GM12878 (cell line): ENCODE measurements around the gene LTBP3. TPM values are rescaled to one million over a fixed set of nuclear protein-coding genes. Genes with fewer than 3 reads are reported as not detected.

Experiments used
- ATAC-seq: fragments of 200-7000 bp; cut with Tn5 transposase; 3 replicates; pipeline ENCODE4 v1.9.1; 2020; ENCODE audit warnings: mild to moderate bottlenecking, moderate library complexity
- BruUV-seq: library from RNA; stranded (reverse); fragments of 400-500 nt; replicated peaks from 2 replicates; lab custom pipeline; 2021; lab: Mats Ljungman, UMichigan
- CTCF ChIA-PET: fragments of 300-600 bp; sonication (Branson Sonifier 250); formaldehyde crosslinking; extraction: SDS; loops from one replicate; lab custom pipeline; 2021; ENCODE audit warnings: inconsistent platforms; lab: Yijun Ruan, JAX
- POLR2A ChIA-PET: fragments of 350-600 bp; formaldehyde crosslinking; extraction: SDS; loops from one replicate; lab custom pipeline; 2021; ENCODE audit warnings: inconsistent platforms; lab: Charles Lee
- RAD21 ChIA-PET: fragments of 300-600 bp; sonication (Branson Sonifier 250); formaldehyde crosslinking; loops from one replicate; lab custom pipeline; 2023; ENCODE audit warnings: antibody characterized with exemption; ENCODE audit not compliant: unreplicated experiment; lab: Charles Lee
- SMC1A ChIA-PET: fragments of 300-600 bp; sonication (Branson Sonifier 250); formaldehyde crosslinking; loops from one replicate; lab custom pipeline; 2023; ENCODE audit not compliant: unreplicated experiment, uncharacterized antibody; lab: Charles Lee
- DNase-seq: peaks from one replicate; pipeline ENCODE4 v3.0.0-alpha.2; 2011; ENCODE audit warnings: low read depth, low spot score
- FAIRE-seq: peaks from 3 replicates; lab custom pipeline; 2011; peaks lifted over from hg19 to GRCh38; lab: Jason Lieb, UNC
- H2AFZ ChIP-seq: 2 replicates; pipeline ENCODE4 v1.6.0; 2011; ENCODE audit warnings: low read depth, low read length, control low read depth; ENCODE audit not compliant: control insufficient read depth
- H3K27ac ChIP-seq: 2 replicates; pipeline ENCODE4 v1.5.1; 2011; ENCODE audit warnings: control low read depth; ENCODE audit not compliant: control insufficient read depth, insufficient read depth
- H3K27me3 ChIP-seq, 2 experiments: replicated peaks in 1 of 2; 2 replicates each; pipeline versions ENCODE4 v1.6.0 to v1.6.1; 2011; ENCODE audit warnings: low read length in 1 of 2; ENCODE audit not compliant: control insufficient read depth in 2 of 2, insufficient read depth in 2 of 2
- H3K36me3 ChIP-seq, 2 experiments: 2 replicates each; pipeline ENCODE4 v1.5.1; 2011; ENCODE audit warnings: low read length in 1 of 2; ENCODE audit not compliant: control insufficient read depth in 2 of 2, insufficient read depth in 2 of 2
- H3K4me1 ChIP-seq: 2 replicates; pipeline ENCODE4 v1.6.1; 2011; ENCODE audit warnings: mild to moderate bottlenecking, low read length, moderate library complexity, mixed read lengths; ENCODE audit not compliant: control insufficient read depth, insufficient read depth
- H3K4me2 ChIP-seq: 2 replicates; pipeline ENCODE4 v1.6.0; 2011; ENCODE audit warnings: control low read depth; ENCODE audit not compliant: control insufficient read depth, insufficient read depth
- H3K4me3 ChIP-seq: fragments of 200-600 bp; sonication (generic); 2 replicates; pipeline ENCODE4 v1.5.1; 2016
- H3K79me2 ChIP-seq: 2 replicates; pipeline ENCODE4 v1.6.0; 2011; ENCODE audit warnings: low read length; ENCODE audit not compliant: control insufficient read depth, insufficient read depth
- H3K9ac ChIP-seq: 2 replicates; pipeline ENCODE4 v1.8.0; 2011; ENCODE audit warnings: low read length, control low read depth, mixed read lengths; ENCODE audit not compliant: control insufficient read depth, insufficient read depth
- H3K9me3 ChIP-seq: replicated peaks from 3 replicates; pipeline ENCODE4 v1.5.1; 2011; ENCODE audit warnings: mild to moderate bottlenecking, low read length; ENCODE audit not compliant: control insufficient read depth, insufficient read depth
- H4K20me1 ChIP-seq: 2 replicates; pipeline ENCODE4 v1.6.0; 2011; ENCODE audit not compliant: control insufficient read depth, insufficient read depth
- CEBPB ChIP-seq, 2 experiments: fragments of 150-350 bp in 1 of 2; IDR thresholded peaks; 2 replicates each; pipeline ENCODE4 v1.6.1; 2012 to 2014; ENCODE audit warnings: low read depth in 2 of 2, low read length in 2 of 2, borderline replicate concordance in 1 of 2, inconsistent platforms in 1 of 2
- CHD2 ChIP-seq: IDR thresholded peaks from 2 replicates; pipeline ENCODE4 v1.6.1; 2011; ENCODE audit warnings: low read depth, low read length, improper control_type of control experiment, borderline replicate concordance
- EP300 ChIP-seq, 2 experiments: fragments of 150-350 bp in 1 of 2; IDR thresholded peaks; 2 replicates each; pipeline ENCODE4 v1.6.1; 2011 to 2012; ENCODE audit warnings: low read depth in 2 of 2, low read length in 2 of 2, borderline replicate concordance in 1 of 2, improper control_type of control experiment in 1 of 2, inconsistent platforms in 1 of 2; ENCODE audit not compliant: control insufficient read depth in 1 of 2
- ESRRA ChIP-seq: IDR thresholded peaks from 2 replicates; pipeline ENCODE4 v1.6.1; 2012; ENCODE audit warnings: mild to moderate bottlenecking, low read length, improper control_type of control experiment
- GABPA ChIP-seq: IDR thresholded peaks from 2 replicates; pipeline ENCODE4 v1.6.1; 2014; ENCODE audit warnings: antibody characterized with exemption, low read depth, mild to moderate bottlenecking, inconsistent platforms
- HCFC1 ChIP-seq: fragments of 150-350 bp; IDR thresholded peaks from 2 replicates; pipeline ENCODE4 v1.6.1; 2014; ENCODE audit warnings: low read length
- IKZF2 ChIP-seq, 2 experiments: fragments of 450-650 bp; IDR thresholded peaks; 2 replicates each; pipeline ENCODE4 v1.6.1; 2017; ENCODE audit warnings: mild to moderate bottlenecking in 2 of 2, moderate library complexity in 2 of 2
- KDM1A ChIP-seq: fragments of 200-600 bp; sonication (generic); IDR thresholded peaks from 2 replicates; pipeline ENCODE4 v1.6.1; 2016; ENCODE audit warnings: borderline replicate concordance
- NBN ChIP-seq: fragments of 450-650 bp; IDR thresholded peaks from 2 replicates; pipeline ENCODE4 v1.6.1; 2016
- NR2C2 ChIP-seq: IDR thresholded peaks from 2 replicates; pipeline ENCODE4 v1.6.1; 2011; ENCODE audit warnings: borderline replicate concordance, low read depth; ENCODE audit not compliant: control insufficient read depth, insufficient read length
- NR2F1 ChIP-seq: fragments of 450-650 bp; conservative IDR thresholded peaks from 2 replicates; pipeline ENCODE4 v1.6.1; 2017; ENCODE audit warnings: mild to moderate bottlenecking
- RAD51 ChIP-seq: fragments of 450-650 bp; IDR thresholded peaks from 2 replicates; pipeline ENCODE4 v1.6.1; 2016; ENCODE audit warnings: moderate library complexity, mild to moderate bottlenecking, inconsistent platforms
- SMAD1 ChIP-seq: fragments of 450-650 bp; IDR thresholded peaks from 2 replicates; pipeline ENCODE4 v1.6.1; 2018; ENCODE audit warnings: mild to moderate bottlenecking, low read depth; ENCODE audit not compliant: partially characterized antibody
- SREBF1 ChIP-seq: IDR thresholded peaks from 2 replicates; pipeline ENCODE4 v1.6.1; 2012; ENCODE audit warnings: mild to moderate bottlenecking, low read length
- SREBF2 ChIP-seq: IDR thresholded peaks from 2 replicates; pipeline ENCODE4 v1.6.1; 2012; ENCODE audit warnings: mild to moderate bottlenecking, low read length
- WGBS: methylation state at CpG from one replicate; pipeline ENCODE4 v1.1.6; 2016; ENCODE audit warnings: low lambda C conversion rate; ENCODE audit not compliant: insufficient replicate concordance, insufficient coverage; ENCODE audit errors: missing lambda C conversion rate; 5-methylcytosine and 5-hydroxymethylcytosine counted together
- in situ Hi-C: fragments of 300-500 bp; cut with MboI; formaldehyde crosslinking; loops from 9 replicates; pipeline ENCODE4 v1.14.3; 2018; ENCODE audit warnings: mixed read lengths
- intact Hi-C: fragments of 100-400 bp; cut with micrococcal nuclease; formaldehyde crosslinking; loops from one replicate; pipeline ENCODE4 v1.14.2; 2022; ENCODE audit not compliant: unreplicated experiment
- polyA plus RNA-seq, 11 experiments: library from polyadenylated mRNA; depleted of rRNA in 4 of 11; unstranded in 6 of 11; stranded (reverse) in 5 of 11; fragments of >200 nt; fragmentation: Nextera tagmentation in 4 of 11; fragmentation: Illumina TruSeq in 1 of 11; extraction: Ambion mirVana in 4 of 11; extraction: Trizol in 1 of 11; gene quantifications; 1 replicate in 1 of 11; 2 replicates in 10 of 11; pipeline versions ENCODE4 v1.2.1 to v1.2.3, GENCODE V29; 2011 to 2016; ENCODE audit warnings: inconsistent platforms in 2 of 11, missing spikeins in 2 of 11, low read depth in 1 of 11
- total RNA-seq, 4 experiments: library from RNA; depleted of rRNA in 3 of 4; stranded (reverse); fragments of >200 nt in 3 of 4; fragmentation: Illumina TruSeq in 1 of 4; extraction: Trizol in 1 of 4; gene quantifications; 2 replicates each; pipeline versions ENCODE4 v1.2.1 to v1.2.3, GENCODE V29; 2013 to 2021
- TF ChIP-seq, protein P1 (sequence below): IDR thresholded peaks from 2 replicates; pipeline ENCODE4 v1.6.1; 2011; ENCODE audit warnings: borderline replicate concordance, low read depth, mild to moderate bottlenecking, moderate library complexity, mixed read lengths, low read length; ENCODE audit not compliant: insufficient read depth; ENCODE audit errors: extremely low read length
- TF ChIP-seq, protein P2 (sequence below): fragments of 450-650 bp; formaldehyde crosslinking; IDR thresholded peaks from 2 replicates; pipeline ENCODE4 v1.5.0; 2022; ENCODE audit warnings: mild to moderate bottlenecking, missing genetic modification characterization
- TF ChIP-seq, protein P3 (sequence below): IDR thresholded peaks from 2 replicates; pipeline ENCODE4 v1.6.1; 2011; ENCODE audit warnings: borderline replicate concordance, low read depth, mild to moderate bottlenecking, moderate library complexity, low read length; ENCODE audit not compliant: insufficient read depth, poor library complexity, severe bottlenecking

The LTBP3 gene
- total and polyA plus RNA-seq, 10 of the 15 experiments (the other 5 are each of a cell fraction or from before 2014, with no cell fraction given), result 2.2 to 12.2 (median 6.2) TPM; not detected in 2

- Histone ChIP-seq H3K27ac (no peak overlapping the region), H3K4me3 (no peak overlapping the region), H3K9ac (no peak overlapping the region), H3K27me3 (no peaks in the 10 kb centered on the region), H3K4me1 (peaks cover 6% of the 10 kb centered on the region), H4K20me1 (no peaks in the 10 kb centered on the region), H3K36me3 (peaks cover 5% of the 10 kb centered on the region in 2 experiments; a peak in 3 of 4 replicates), H2AFZ (no peak overlapping the region), H3K4me2 (no peak overlapping the region), H3K9me3 (no peaks in the 10 kb centered on the region), H3K79me2 (no peaks in the 10 kb centered on the region)
- CTCF ChIA-PET, result interaction anchor here (0.7 kb wide), 1 partner anchor 484 kb away, joined by 3 read pairs; no protein-coding TSS in a partner anchor
- in situ Hi-C loops (no loop called here), intact Hi-C loops (no loop called here)
- DNase-seq (no peak), FAIRE-seq (no peak), ATAC-seq (no peak)
- no peak for TF ChIP-seq GABPA
- TF ChIP-seq SREBF2, result no peak
- no peak for TF ChIP-seq CEBPB (IDR thresholded peaks at IDR 0.05; ENCODE audit: borderline replicate concordance in 1 of 2, low read depth in 2 of 2, low read length in 2 of 2)
- TF ChIP-seq CHD2, result no peak
- TF ChIP-seq HCFC1, result no peak
- TF ChIP-seq KDM1A, result no peak
- TF ChIP-seq, protein P1, sequence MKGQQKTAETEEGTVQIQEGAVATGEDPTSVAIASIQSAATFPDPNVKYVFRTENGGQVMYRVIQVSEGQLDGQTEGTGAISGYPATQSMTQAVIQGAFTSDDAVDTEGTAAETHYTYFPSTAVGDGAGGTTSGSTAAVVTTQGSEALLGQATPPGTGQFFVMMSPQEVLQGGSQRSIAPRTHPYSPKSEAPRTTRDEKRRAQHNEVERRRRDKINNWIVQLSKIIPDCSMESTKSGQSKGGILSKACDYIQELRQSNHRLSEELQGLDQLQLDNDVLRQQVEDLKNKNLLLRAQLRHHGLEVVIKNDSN, result no peak
- TF ChIP-seq RAD51, result no peak
- TF ChIP-seq, protein P2, sequence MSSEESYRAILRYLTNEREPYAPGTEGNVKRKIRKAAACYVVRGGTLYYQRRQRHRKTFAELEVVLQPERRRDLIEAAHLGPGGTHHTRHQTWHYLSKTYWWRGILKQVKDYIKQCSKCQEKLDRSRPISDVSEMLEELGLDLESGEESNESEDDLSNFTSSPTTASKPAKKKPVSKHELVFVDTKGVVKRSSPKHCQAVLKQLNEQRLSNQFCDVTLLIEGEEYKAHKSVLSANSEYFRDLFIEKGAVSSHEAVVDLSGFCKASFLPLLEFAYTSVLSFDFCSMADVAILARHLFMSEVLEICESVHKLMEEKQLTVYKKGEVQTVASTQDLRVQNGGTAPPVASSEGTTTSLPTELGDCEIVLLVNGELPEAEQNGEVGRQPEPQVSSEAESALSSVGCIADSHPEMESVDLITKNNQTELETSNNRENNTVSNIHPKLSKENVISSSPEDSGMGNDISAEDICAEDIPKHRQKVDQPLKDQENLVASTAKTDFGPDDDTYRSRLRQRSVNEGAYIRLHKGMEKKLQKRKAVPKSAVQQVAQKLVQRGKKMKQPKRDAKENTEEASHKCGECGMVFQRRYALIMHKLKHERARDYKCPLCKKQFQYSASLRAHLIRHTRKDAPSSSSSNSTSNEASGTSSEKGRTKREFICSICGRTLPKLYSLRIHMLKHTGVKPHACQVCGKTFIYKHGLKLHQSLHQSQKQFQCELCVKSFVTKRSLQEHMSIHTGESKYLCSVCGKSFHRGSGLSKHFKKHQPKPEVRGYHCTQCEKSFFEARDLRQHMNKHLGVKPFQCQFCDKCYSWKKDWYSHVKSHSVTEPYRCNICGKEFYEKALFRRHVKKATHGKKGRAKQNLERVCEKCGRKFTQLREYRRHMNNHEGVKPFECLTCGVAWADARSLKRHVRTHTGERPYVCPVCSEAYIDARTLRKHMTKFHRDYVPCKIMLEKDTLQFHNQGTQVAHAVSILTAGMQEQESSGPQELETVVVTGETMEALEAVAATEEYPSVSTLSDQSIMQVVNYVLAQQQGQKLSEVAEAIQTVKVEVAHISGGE (CRISPR knock-in tag), result no peak
- TF ChIP-seq NBN, result no peak
- no peak for TF ChIP-seq EP300 (IDR thresholded peaks at IDR 0.05; ENCODE audit: borderline replicate concordance in 1 of 2, control insufficient read depth in 1 of 2, low read depth in 2 of 2, low read length in 2 of 2)
- no peak for TF ChIP-seq NR2F1
- no peak for TF ChIP-seq ESRRA
- no peak for TF ChIP-seq SMAD1
- TF ChIP-seq NR2C2, result no peak
- TF ChIP-seq, protein P3, sequence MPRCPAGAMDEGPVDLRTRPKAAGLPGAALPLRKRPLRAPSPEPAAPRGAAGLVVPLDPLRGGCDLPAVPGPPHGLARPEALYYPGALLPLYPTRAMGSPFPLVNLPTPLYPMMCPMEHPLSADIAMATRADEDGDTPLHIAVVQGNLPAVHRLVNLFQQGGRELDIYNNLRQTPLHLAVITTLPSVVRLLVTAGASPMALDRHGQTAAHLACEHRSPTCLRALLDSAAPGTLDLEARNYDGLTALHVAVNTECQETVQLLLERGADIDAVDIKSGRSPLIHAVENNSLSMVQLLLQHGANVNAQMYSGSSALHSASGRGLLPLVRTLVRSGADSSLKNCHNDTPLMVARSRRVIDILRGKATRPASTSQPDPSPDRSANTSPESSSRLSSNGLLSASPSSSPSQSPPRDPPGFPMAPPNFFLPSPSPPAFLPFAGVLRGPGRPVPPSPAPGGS, result no peak
- TF ChIP-seq SREBF1, result no peak
- no peak for TF ChIP-seq IKZF2 (IDR thresholded peaks at IDR 0.05)
- RAD21 ChIA-PET, result no interaction called here
- POLR2A ChIA-PET, result no interaction called here
- WGBS, result 96% methylated on average over 43 of the region's 43 CpGs
- SMC1A ChIA-PET, result no interaction called here
- BruUV-seq, result TSS peak; percentile 45
Measured at GRCh38 chr11:65538232-65538914, 19.8 kb downstream of the LTBP3 start.
